SK-N-SH treated with all-trans-retinoic acid at 6 μM for 48 hours (cell line): ENCODE results near the gene PYURF.
A peak's percentile ranks its signal among the peaks of the same experiment; 100 is the strongest.

Experiments used
- ATAC-seq: fragments of 200-7000 bp; cut with Tn5 transposase; 3 replicates; pipeline ENCODE4 v1.9.1; 2020; ENCODE audit warnings: mild to moderate bottlenecking, moderate library complexity
- BACH2 ChIP-seq: fragments of 250-450 bp; sonication (Bioruptor Pico); IDR thresholded peaks from 2 replicates; pipeline ENCODE4 v1.9.0; 2021; ENCODE audit warnings: mild to moderate bottlenecking, borderline replicate concordance
- ESRRG ChIP-seq: fragments of 250-450 bp; sonication (Bioruptor Pico); IDR thresholded peaks from 2 replicates; pipeline ENCODE4 v1.6.1; 2021; ENCODE audit warnings: mild to moderate bottlenecking
- GLIS3 ChIP-seq: fragments of 250-450 bp; sonication (Bioruptor Pico); IDR thresholded peaks from 2 replicates; pipeline ENCODE4 v1.5.0; 2020; ENCODE audit warnings: mild to moderate bottlenecking, moderate library complexity
- ISL1 ChIP-seq: fragments of 250-450 bp; sonication (Bioruptor Pico); IDR thresholded peaks from 2 replicates; pipeline ENCODE4 v2.1.2; 2022; ENCODE audit warnings: mild to moderate bottlenecking, moderate library complexity
- OSR1 ChIP-seq: fragments of 250-450 bp; sonication (Bioruptor Pico); IDR thresholded peaks from 2 replicates; pipeline ENCODE4 v1.8.0; 2022; ENCODE audit warnings: moderate library complexity, mild to moderate bottlenecking, inconsistent platforms
- PPARA ChIP-seq: fragments of 250-450 bp; sonication (Bioruptor Pico); IDR thresholded peaks from 2 replicates; pipeline ENCODE4 v1.5.0; 2020; ENCODE audit warnings: mild to moderate bottlenecking, borderline replicate concordance
- RARB ChIP-seq: fragments of 250-450 bp; sonication (Bioruptor Pico); IDR thresholded peaks from 2 replicates; pipeline ENCODE4 v1.8.0; 2021; ENCODE audit warnings: mild to moderate bottlenecking, moderate library complexity
- SNAI2 ChIP-seq: fragments of 250-450 bp; sonication (Bioruptor Pico); IDR thresholded peaks from 2 replicates; pipeline ENCODE4 v1.5.0; 2020; ENCODE audit warnings: mild to moderate bottlenecking, moderate library complexity
- TCF4 ChIP-seq: fragments of 250-450 bp; sonication (Bioruptor Pico); IDR thresholded peaks from 2 replicates; pipeline ENCODE4 v1.8.0; 2021; ENCODE audit warnings: mild to moderate bottlenecking, moderate library complexity, borderline replicate concordance
- TOX ChIP-seq: fragments of 250-450 bp; sonication (Bioruptor Pico); IDR thresholded peaks from 2 replicates; pipeline ENCODE4 v1.8.0; 2021; ENCODE audit warnings: mild to moderate bottlenecking, moderate library complexity, borderline replicate concordance
- TSHZ2 ChIP-seq: fragments of 250-450 bp; sonication (Bioruptor Pico); IDR thresholded peaks from 2 replicates; pipeline ENCODE4 v1.5.0; 2020; ENCODE audit warnings: mild to moderate bottlenecking, moderate library complexity
- ZC3H10 ChIP-seq: fragments of 250-450 bp; sonication (Bioruptor Pico); IDR thresholded peaks from 2 replicates; pipeline ENCODE4 v1.5.1; 2021; ENCODE audit warnings: mild to moderate bottlenecking, moderate library complexity
- ZFP3 ChIP-seq: fragments of 250-450 bp; sonication (Bioruptor Pico); IDR thresholded peaks from 2 replicates; pipeline ENCODE4 v1.5.0; 2020; ENCODE audit warnings: mild to moderate bottlenecking, moderate library complexity
- ZFP30 ChIP-seq: fragments of 450-650 bp; formaldehyde crosslinking; IDR thresholded peaks from 2 replicates; pipeline ENCODE4 v1.5.0; 2022; ENCODE audit warnings: mild to moderate bottlenecking, moderate library complexity
- ZNF565 ChIP-seq: fragments of 450-650 bp; formaldehyde crosslinking; conservative IDR thresholded peaks from 2 replicates; pipeline ENCODE4 v1.5.0; 2020; ENCODE audit warnings: low read depth, mild to moderate bottlenecking, moderate library complexity
- ZNF70 ChIP-seq: fragments of 450-650 bp; formaldehyde crosslinking; IDR thresholded peaks from 2 replicates; pipeline ENCODE4 v1.5.0; 2020; ENCODE audit warnings: mild to moderate bottlenecking, moderate library complexity
- ZNF8 ChIP-seq: fragments of 450-650 bp; formaldehyde crosslinking; IDR thresholded peaks from 2 replicates; pipeline ENCODE4 v1.5.0; 2020; ENCODE audit warnings: mild to moderate bottlenecking, moderate library complexity
- TF ChIP-seq, protein P1 (sequence below): fragments of 250-450 bp; sonication (Bioruptor Pico); IDR thresholded peaks from 2 replicates; pipeline ENCODE4 v1.5.1; 2020; ENCODE audit warnings: low read depth, mild to moderate bottlenecking, moderate library complexity

Gene PYURF, protein sequence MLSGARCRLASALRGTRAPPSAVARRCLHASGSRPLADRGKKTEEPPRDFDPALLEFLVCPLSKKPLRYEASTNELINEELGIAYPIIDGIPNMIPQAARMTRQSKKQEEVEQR

DNA sequence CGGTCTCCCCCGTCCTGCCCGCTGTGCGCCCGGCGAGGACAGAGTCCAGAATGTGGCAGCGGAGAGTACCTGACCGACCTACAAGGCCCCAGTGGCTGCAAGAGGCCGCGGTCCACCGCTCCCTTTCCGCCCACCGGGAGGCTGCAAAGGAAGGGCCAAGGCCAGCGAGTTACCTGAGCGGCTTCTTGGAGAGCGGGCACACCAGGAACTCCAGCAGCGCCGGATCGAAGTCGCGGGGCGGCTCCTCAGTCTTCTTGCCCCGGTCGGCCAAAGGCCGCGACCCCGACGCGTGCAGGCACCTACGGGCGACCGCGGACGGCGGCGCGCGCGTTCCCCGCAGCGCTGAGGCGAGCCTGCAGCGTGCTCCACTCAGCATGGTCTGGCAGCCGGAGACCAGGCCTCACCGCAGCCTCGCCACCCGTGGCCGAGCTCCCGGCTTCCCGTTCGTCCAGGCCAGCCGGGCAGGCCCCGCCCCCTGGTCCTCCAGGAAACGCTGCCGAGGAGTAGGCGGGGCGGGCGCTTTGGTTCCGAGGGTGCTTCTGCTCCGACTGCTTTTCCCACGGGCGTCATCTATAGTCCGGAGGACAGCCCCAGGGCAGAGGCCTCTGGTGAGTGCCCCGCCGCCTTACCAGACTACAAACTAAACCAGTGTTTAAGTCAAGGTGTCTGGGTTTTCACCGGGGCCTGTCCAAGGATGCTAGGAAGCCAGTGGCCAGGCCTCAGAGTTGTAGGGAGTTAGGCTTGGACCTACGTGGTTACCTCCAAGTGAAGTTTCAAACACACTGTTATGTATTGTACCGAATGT, at the start of gene PYURF:
PYURF (minus strand) TSS at position 452 of the 805 bp plus-strand sequence; CDS start at position 376, 76 bp downstream.
- ATAC-seq = peak; percentile 95
- TF ChIP-seq ZNF8 = no peak
- 0 out of 2 replicates have a peak, but pooled peaks have one; percentile 4 for TF ChIP-seq GLIS3 (CRISPR knock-in tag)

GRCh38 chr4:88570001-88570400, 46.4 kb upstream of the PYURF start:
- peak; percentile 31; the same call in 1 of the 3 replicates for ATAC-seq
- TF ChIP-seq TOX (CRISPR knock-in tag) (no peak), ZFP30 (CRISPR knock-in tag) (no peak), SNAI2 (CRISPR knock-in tag) (no peak)
- TF ChIP-seq, protein P1, sequence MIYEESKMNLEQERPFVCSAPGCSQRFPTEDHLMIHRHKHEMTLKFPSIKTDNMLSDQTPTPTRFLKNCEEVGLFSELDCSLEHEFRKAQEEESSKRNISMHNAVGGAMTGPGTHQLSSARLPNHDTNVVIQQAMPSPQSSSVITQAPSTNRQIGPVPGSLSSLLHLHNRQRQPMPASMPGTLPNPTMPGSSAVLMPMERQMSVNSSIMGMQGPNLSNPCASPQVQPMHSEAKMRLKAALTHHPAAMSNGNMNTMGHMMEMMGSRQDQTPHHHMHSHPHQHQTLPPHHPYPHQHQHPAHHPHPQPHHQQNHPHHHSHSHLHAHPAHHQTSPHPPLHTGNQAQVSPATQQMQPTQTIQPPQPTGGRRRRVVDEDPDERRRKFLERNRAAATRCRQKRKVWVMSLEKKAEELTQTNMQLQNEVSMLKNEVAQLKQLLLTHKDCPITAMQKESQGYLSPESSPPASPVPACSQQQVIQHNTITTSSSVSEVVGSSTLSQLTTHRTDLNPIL (CRISPR knock-in tag) = no peak

DNA sequence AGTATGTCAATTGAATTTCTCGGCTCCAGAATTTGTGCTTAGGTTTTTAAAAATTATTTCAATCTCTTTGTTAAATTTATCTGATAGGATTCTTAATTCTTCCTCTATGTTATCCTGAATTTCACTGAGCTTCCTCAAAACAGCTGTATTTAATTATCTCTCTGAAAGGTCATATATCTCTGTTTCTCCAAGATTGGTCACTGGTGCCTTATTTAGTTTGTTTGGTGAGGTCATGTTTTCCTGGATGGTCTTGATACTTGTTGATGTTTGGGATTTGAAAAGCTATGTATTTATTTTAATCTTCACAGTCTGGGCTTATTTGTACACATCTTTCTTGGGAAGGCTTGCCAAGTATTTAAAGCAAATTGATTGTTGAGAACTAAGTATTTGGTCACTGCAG, 44.0 kb upstream of the PYURF start:
- TF ChIP-seq TCF4 (0 out of 2 replicates have a peak, but pooled peaks have one; percentile 28), ZFP3 (no peak)
- peak; percentile 44; the same call in 2 of the 3 replicates for ATAC-seq

- TF ChIP-seq ESRRG (CRISPR knock-in tag) (no peak), ZC3H10 (CRISPR knock-in tag) (no peak), ZNF70 (no peak), TCF4 (no peak), TSHZ2 (CRISPR knock-in tag) (no peak), ISL1 (CRISPR knock-in tag) (no peak), BACH2 (CRISPR knock-in tag) (no peak), RARB (CRISPR knock-in tag) (no peak), PPARA (CRISPR knock-in tag) (no peak), ZFP30 (CRISPR knock-in tag) (no peak), GLIS3 (CRISPR knock-in tag) (no peak), OSR1 (no peak)
- TF ChIP-seq, protein P1 (CRISPR knock-in tag) = no peak
- no peak for ATAC-seq
These were observed 26.2 kb upstream of the PYURF start for GRCh38 chr4:88549815-88550214.

GRCh38 chr4:88539322-88540068, 15.9 kb upstream of the PYURF start:
- peak; percentile 60; the same call in 2 of the 3 replicates for ATAC-seq

- ATAC-seq = no peak
- TF ChIP-seq ZNF565 (CRISPR knock-in tag) = no peak
- no peak for TF ChIP-seq ZFP30 (CRISPR knock-in tag)
- TF ChIP-seq PPARA (CRISPR knock-in tag) = no peak
- TF ChIP-seq, all 23 proteins: peak for 0
These were observed 14.1 kb upstream of the PYURF start for GRCh38 chr4:88537709-88538108.
